ENCODE results near the gene PFN2.

- TF ChIP-seq POLR2A (IDR thresholded peaks at IDR 0.05), result no peak
- TF ChIP-seq, protein P1, sequence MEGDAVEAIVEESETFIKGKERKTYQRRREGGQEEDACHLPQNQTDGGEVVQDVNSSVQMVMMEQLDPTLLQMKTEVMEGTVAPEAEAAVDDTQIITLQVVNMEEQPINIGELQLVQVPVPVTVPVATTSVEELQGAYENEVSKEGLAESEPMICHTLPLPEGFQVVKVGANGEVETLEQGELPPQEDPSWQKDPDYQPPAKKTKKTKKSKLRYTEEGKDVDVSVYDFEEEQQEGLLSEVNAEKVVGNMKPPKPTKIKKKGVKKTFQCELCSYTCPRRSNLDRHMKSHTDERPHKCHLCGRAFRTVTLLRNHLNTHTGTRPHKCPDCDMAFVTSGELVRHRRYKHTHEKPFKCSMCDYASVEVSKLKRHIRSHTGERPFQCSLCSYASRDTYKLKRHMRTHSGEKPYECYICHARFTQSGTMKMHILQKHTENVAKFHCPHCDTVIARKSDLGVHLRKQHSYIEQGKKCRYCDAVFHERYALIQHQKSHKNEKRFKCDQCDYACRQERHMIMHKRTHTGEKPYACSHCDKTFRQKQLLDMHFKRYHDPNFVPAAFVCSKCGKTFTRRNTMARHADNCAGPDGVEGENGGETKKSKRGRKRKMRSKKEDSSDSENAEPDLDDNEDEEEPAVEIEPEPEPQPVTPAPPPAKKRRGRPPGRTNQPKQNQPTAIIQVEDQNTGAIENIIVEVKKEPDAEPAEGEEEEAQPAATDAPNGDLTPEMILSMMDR (IDR thresholded peaks at IDR 0.05), result no peak
Measured at GRCh38 chr3:149934524-149934923, 36.2 kb downstream of the PFN2 start.
